Esophagus muscularis mucosa (tissue), 3 donors: ENCODE data around the gene TNF.

Source experiments
- CTCF ChIP-seq, 3 experiments: fragments of 200-600 bp in 2 of 3; fragments of 450-650 bp in 1 of 3; sonication (generic) in 2 of 3; IDR thresholded peaks; one replicate each; pipeline ENCODE4 v1.5.1; 2017 to 2019; ENCODE audit warnings: antibody characterized with exemption in 3 of 3, mild to moderate bottlenecking in 2 of 3, moderate library complexity in 1 of 3
- POLR2A ChIP-seq: fragments of 450-650 bp; IDR thresholded peaks from one replicate; pipeline ENCODE4 v1.6.1; 2017; ENCODE audit warnings: antibody characterized with exemption, moderate library complexity, mild to moderate bottlenecking, low read depth
- POLR2AphosphoS5 ChIP-seq, 2 donors: sonication (generic); formaldehyde crosslinking; IDR thresholded peaks; one replicate each; pipeline ENCODE4 v1.6.1; 2017; ENCODE audit warnings: antibody characterized with exemption in 2 of 2

GRCh38 chr6:31621991-31622390 lies 46.6 kb downstream of the TNF start:
- TF ChIP-seq CTCF (IDR thresholded peaks at IDR 0.05): no peak
- TF ChIP-seq POLR2AphosphoS5 (IDR thresholded peaks at IDR 0.05): no peak
- no peak for TF ChIP-seq POLR2A
